ENCODE measurements around the gene NEUROD2. TPM values are rescaled to one million over a fixed set of nuclear protein-coding genes. Genes with fewer than 3 reads are reported as not detected.

The NEUROD2 gene
- total RNA-seq, 1 donor from 2014 or later, result not detected

DNA sequence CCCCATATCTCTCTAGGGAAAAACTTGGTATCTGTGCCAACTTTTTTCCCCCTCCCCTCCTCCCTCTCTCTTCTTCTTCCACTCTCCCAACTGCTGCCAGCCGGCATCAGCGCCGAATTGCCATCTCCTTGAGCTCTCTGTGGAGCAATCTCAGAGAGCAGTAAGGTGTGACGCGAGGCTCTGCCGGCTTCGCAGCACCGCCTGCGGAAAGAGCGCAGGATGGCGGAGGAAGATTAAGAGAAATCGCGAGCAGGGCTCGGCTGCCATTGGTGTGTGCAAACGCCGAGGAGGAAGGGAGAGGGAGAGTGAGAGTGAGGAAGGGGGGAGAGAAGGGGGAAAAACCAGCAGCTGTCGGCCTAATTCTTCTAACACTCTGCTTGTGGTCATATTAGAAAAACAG lies 44.2 kb downstream of the NEUROD2 start:
- Histone ChIP-seq H3K4me3 (no peak overlapping the region), H2AFZ (replicated peaks) (no peak overlapping the region), H3K4me1 (peaks cover 14% of the 10 kb centered on the region), H3K4me2 (peak overlapping the region; percentile 32), H3F3A (ENCODE audit: low read depth) (peaks cover 8% of the 10 kb centered on the region), H4K20me1 (ENCODE audit: low read depth) (peaks cover 15% of the 10 kb centered on the region), H3K27me3 (no peaks in the 10 kb centered on the region), H3K9me3 (ENCODE audit: low read depth) (no peaks in the 10 kb centered on the region), H3K36me3 (no peaks in the 10 kb centered on the region), H3K9ac (no peak overlapping the region), H3K79me2 (ENCODE audit: low read depth) (no peaks in the 10 kb centered on the region), H3K27ac (no peak overlapping the region)
- peak; percentile 71 for DNase-seq (ENCODE audit: low spot score)
- Mint-ChIP-seq H3K27ac (peak overlapping the region; percentile 30), H3K4me3 (no peak overlapping the region), H3K4me1 (peaks cover 19% of the 10 kb centered on the region), H3K27me3 (ENCODE audit: insufficient read depth, low read depth) (peaks cover 3% of the 10 kb centered on the region), H3K9me3 (no peaks in the 10 kb centered on the region), H3K36me3 (peaks cover 11% of the 10 kb centered on the region)
- TF ChIP-seq EZH2phosphoT487 (IDR thresholded peaks at IDR 0.05) (no peak), EZH2 (IDR thresholded peaks at IDR 0.05) (no peak), CTCF (IDR thresholded peaks at IDR 0.05) (no peak)

DNA sequence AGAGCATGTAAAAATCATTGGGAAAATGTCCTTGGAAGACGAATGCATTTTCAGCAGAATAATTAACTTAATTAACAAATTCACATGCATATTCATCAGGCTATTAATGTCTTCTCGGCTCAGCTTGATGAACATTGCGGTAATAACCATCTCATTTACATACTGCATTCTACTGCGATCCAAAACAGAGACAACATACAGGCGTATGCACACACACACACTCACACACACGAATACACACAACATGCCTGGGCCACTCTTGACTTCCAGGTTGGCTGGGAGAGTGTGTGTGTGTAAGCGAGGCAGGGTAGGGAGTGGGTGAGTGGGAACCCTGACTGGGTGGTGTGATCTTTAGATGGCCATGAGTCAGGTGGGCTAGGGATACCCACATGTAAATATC lies 44.7 kb downstream of the NEUROD2 start:
- Histone ChIP-seq H3K27ac (no peak overlapping the region), H3K9ac (no peak overlapping the region), H3K27me3 (no peaks in the 10 kb centered on the region), H4K20me1 (ENCODE audit: low read depth) (peaks cover 15% of the 10 kb centered on the region), H2AFZ (replicated peaks) (no peak overlapping the region), H3K79me2 (ENCODE audit: low read depth) (no peaks in the 10 kb centered on the region), H3K4me3 (no peak overlapping the region), H3F3A (ENCODE audit: low read depth) (peaks cover 8% of the 10 kb centered on the region), H3K4me1 (peaks cover 14% of the 10 kb centered on the region), H3K4me2 (peak overlapping the region; percentile 32), H3K36me3 (no peaks in the 10 kb centered on the region), H3K9me3 (ENCODE audit: low read depth) (no peaks in the 10 kb centered on the region)
- H3K36me3 Mint-ChIP-seq, result peaks cover 11% of the 10 kb centered on the region
- H3K27me3 Mint-ChIP-seq (ENCODE audit: insufficient read depth, low read depth), result peaks cover 3% of the 10 kb centered on the region
- no peak overlapping the region for H3K27ac Mint-ChIP-seq
- DNase-seq (ENCODE audit: low spot score), result no peak
- no peak overlapping the region for H3K4me3 Mint-ChIP-seq
- H3K4me1 Mint-ChIP-seq, result peaks cover 19% of the 10 kb centered on the region
- no peaks in the 10 kb centered on the region for H3K9me3 Mint-ChIP-seq
- no peak for TF ChIP-seq EZH2 (IDR thresholded peaks at IDR 0.05)
- no peak for TF ChIP-seq CTCF (IDR thresholded peaks at IDR 0.05)
- TF ChIP-seq EZH2phosphoT487 (IDR thresholded peaks at IDR 0.05), result no peak

- Histone ChIP-seq H3K4me2 (no peak overlapping the region), H3F3A (ENCODE audit: low read depth) (peaks cover 8% of the 10 kb centered on the region), H3K4me3 (no peak overlapping the region), H3K27me3 (no peaks in the 10 kb centered on the region), H3K79me2 (ENCODE audit: low read depth) (no peaks in the 10 kb centered on the region), H4K20me1 (ENCODE audit: low read depth) (peaks cover 15% of the 10 kb centered on the region), H3K9ac (no peak overlapping the region), H2AFZ (replicated peaks) (no peak overlapping the region), H3K36me3 (no peaks in the 10 kb centered on the region), H3K27ac (no peak overlapping the region), H3K4me1 (peaks cover 14% of the 10 kb centered on the region), H3K9me3 (ENCODE audit: low read depth) (no peaks in the 10 kb centered on the region)
- H3K27me3 Mint-ChIP-seq (ENCODE audit: insufficient read depth, low read depth), result peaks cover 3% of the 10 kb centered on the region
- TF ChIP-seq EZH2phosphoT487 (IDR thresholded peaks at IDR 0.05), result no peak
- no peak for TF ChIP-seq CTCF (IDR thresholded peaks at IDR 0.05)
- TF ChIP-seq EZH2 (IDR thresholded peaks at IDR 0.05), result no peak
- no peak overlapping the region for H3K4me3 Mint-ChIP-seq
- no peaks in the 10 kb centered on the region for H3K9me3 Mint-ChIP-seq
- H3K4me1 Mint-ChIP-seq, result peaks cover 19% of the 10 kb centered on the region
- DNase-seq (ENCODE audit: low spot score), result no peak
- H3K27ac Mint-ChIP-seq, result no peak overlapping the region
- H3K36me3 Mint-ChIP-seq, result peaks cover 11% of the 10 kb centered on the region
These were observed 45.3 kb downstream of the NEUROD2 start for GRCh38 chr17:39562395-39562794.

Measured in neural progenitor cell (in vitro differentiated cells).